ENCODE results near the gene CBX4. TPM values are rescaled to one million over a fixed set of nuclear protein-coding genes. Genes with fewer than 3 reads are reported as not detected.

Gene CBX4
- total and polyA plus RNA-seq, 2 of the 13 experiments (the other 11 are each of a cell fraction or from before 2014, with no cell fraction given): 25.8 to 50.8 TPM

DNA sequence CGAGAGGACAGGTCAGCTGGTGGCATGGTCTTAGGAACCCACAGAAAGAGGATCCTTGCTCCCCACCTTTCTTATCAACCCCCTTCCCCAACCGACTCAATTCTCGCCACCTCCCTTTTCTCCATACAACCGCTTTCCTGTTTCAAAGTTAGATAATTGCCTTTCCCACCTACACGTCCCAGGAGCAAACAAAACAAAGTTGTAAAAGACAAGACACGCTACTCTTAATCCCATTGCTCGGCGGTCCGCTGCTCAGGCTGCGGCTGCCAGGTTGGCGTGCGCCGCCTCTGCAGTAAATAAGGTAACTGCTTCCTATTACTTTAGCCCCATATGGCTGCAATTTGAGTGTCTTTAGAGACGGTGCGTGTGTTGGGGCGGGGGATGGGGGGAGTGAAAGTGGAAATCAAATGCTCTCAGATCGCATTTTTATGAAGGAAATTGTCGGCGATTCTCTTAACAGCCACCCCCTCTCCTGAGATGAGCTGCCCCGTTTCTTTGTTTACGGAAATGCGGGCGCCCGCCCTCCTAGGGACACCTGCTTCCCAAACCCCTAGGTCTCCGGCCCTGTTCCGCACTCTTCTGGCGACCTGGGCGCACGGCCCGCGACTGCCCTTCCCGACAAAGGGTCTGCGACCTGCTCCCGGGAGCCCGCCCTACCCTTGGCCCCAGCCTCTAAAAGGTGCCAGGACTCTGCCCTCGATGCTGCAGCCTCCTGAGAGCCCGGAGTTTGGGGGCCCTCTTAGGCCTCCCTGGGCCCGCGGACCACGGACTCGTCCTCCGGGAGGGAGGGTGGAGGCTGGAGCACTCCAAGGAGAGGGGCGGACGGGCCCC, 38.7 kb downstream of the CBX4 start (continued):
- TF ChIP-seq ZNF138 (CRISPR knock-in tag; IDR thresholded peaks at IDR 0.05; ENCODE audit: low read depth) (no peak), ZKSCAN1 (IDR thresholded peaks at IDR 0.05; ENCODE audit: low read length) (no peak), ZNF776 (CRISPR knock-in tag; IDR thresholded peaks at IDR 0.05) (no peak), ZNF878 (CRISPR knock-in tag; IDR thresholded peaks at IDR 0.05) (no peak), ARNT (IDR thresholded peaks at IDR 0.05) (no peak), SRSF1 (optimal IDR thresholded peaks at IDR 0.05; ENCODE audit: low read depth, low read length) (peak; percentile 27), ZNF607 (CRISPR knock-in tag; IDR thresholded peaks at IDR 0.05; ENCODE audit: borderline replicate concordance) (peak; percentile 67; the same call in 1 of the 2 replicates), XBP1 (CRISPR knock-in tag; IDR thresholded peaks at IDR 0.05) (no peak), NPAS2 (CRISPR knock-in tag; IDR thresholded peaks at IDR 0.05; ENCODE audit: borderline replicate concordance) (no peak), KDM5B (CRISPR knock-in tag; IDR thresholded peaks at IDR 0.05; ENCODE audit: borderline replicate concordance) (no peak), ZNF136 (CRISPR knock-in tag; IDR thresholded peaks at IDR 0.05; ENCODE audit: low read depth) (0 out of 2 replicates have a peak, but pooled peaks have one; percentile 76), ELF1 (CRISPR knock-in tag; IDR thresholded peaks at IDR 0.05) (peak; percentile 68; the same call in 1 of the 2 replicates), ZNF441 (CRISPR knock-in tag; IDR thresholded peaks at IDR 0.05; ENCODE audit: borderline replicate concordance) (no peak), ASH2L (IDR thresholded peaks at IDR 0.05; ENCODE audit: insufficient read length, low read depth, low read length) (no peak), FOXP1 (IDR thresholded peaks at IDR 0.05) (no peak), FOXP1 (CRISPR knock-in tag; IDR thresholded peaks at IDR 0.05) (0 out of 2 replicates have a peak, but pooled peaks have one; percentile 7), KDM2A (CRISPR knock-in tag; IDR thresholded peaks at IDR 0.05; ENCODE audit: borderline replicate concordance, low read depth) (peak; percentile 33), GABPA (IDR thresholded peaks at IDR 0.05; ENCODE audit: low read depth, low read length) (no peak), GABPA (CRISPR knock-in tag; IDR thresholded peaks at IDR 0.05; ENCODE audit: low read depth) (peak; percentile 24; the same call in 1 of the 2 replicates), MXI1 (IDR thresholded peaks at IDR 0.05; ENCODE audit: borderline replicate concordance, low read depth, low read length) (no peak)
- TF ChIP-seq, protein P1, sequence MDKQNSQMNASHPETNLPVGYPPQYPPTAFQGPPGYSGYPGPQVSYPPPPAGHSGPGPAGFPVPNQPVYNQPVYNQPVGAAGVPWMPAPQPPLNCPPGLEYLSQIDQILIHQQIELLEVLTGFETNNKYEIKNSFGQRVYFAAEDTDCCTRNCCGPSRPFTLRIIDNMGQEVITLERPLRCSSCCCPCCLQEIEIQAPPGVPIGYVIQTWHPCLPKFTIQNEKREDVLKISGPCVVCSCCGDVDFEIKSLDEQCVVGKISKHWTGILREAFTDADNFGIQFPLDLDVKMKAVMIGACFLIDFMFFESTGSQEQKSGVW (CRISPR knock-in tag; IDR thresholded peaks at IDR 0.05; ENCODE audit: borderline replicate concordance): no peak
- TF ChIP-seq, protein P2, sequence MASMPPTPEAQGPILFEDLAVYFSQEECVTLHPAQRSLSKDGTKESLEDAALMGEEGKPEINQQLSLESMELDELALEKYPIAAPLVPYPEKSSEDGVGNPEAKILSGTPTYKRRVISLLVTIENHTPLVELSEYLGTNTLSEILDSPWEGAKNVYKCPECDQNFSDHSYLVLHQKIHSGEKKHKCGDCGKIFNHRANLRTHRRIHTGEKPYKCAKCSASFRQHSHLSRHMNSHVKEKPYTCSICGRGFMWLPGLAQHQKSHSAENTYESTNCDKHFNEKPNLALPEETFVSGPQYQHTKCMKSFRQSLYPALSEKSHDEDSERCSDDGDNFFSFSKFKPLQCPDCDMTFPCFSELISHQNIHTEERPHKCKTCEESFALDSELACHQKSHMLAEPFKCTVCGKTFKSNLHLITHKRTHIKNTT (CRISPR knock-in tag; IDR thresholded peaks at IDR 0.05): 0 out of 2 replicates have a peak, but pooled peaks have one; percentile 61
- TF ChIP-seq, protein P3, sequence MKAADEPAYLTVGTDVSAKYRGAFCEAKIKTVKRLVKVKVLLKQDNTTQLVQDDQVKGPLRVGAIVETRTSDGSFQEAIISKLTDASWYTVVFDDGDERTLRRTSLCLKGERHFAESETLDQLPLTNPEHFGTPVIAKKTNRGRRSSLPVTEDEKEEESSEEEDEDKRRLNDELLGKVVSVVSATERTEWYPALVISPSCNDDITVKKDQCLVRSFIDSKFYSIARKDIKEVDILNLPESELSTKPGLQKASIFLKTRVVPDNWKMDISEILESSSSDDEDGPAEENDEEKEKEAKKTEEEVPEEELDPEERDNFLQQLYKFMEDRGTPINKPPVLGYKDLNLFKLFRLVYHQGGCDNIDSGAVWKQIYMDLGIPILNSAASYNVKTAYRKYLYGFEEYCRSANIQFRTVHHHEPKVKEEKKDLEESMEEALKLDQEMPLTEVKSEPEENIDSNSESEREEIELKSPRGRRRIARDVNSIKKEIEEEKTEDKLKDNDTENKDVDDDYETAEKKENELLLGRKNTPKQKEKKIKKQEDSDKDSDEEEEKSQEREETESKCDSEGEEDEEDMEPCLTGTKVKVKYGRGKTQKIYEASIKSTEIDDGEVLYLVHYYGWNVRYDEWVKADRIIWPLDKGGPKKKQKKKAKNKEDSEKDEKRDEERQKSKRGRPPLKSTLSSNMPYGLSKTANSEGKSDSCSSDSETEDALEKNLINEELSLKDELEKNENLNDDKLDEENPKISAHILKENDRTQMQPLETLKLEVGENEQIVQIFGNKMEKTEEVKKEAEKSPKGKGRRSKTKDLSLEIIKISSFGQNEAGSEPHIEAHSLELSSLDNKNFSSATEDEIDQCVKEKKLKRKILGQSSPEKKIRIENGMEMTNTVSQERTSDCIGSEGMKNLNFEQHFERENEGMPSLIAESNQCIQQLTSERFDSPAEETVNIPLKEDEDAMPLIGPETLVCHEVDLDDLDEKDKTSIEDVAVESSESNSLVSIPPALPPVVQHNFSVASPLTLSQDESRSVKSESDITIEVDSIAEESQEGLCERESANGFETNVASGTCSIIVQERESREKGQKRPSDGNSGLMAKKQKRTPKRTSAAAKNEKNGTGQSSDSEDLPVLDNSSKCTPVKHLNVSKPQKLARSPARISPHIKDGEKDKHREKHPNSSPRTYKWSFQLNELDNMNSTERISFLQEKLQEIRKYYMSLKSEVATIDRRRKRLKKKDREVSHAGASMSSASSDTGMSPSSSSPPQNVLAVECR (CRISPR knock-in tag; IDR thresholded peaks at IDR 0.05; ENCODE audit: borderline replicate concordance): peak; percentile 35; the same call in 1 of the 2 replicates
- TF ChIP-seq, protein P4, sequence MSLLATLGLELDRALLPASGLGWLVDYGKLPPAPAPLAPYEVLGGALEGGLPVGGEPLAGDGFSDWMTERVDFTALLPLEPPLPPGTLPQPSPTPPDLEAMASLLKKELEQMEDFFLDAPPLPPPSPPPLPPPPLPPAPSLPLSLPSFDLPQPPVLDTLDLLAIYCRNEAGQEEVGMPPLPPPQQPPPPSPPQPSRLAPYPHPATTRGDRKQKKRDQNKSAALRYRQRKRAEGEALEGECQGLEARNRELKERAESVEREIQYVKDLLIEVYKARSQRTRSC (CRISPR knock-in tag; IDR thresholded peaks at IDR 0.05; ENCODE audit: low read depth): no peak
